ENCODE data around the gene MAP7.
"Not testable (repeated sequence)": the region's sequence is repeated elsewhere in the genome, so short reads cannot be mapped to it uniquely, and the experiment has no call there.

MAP7 gene

DNA sequence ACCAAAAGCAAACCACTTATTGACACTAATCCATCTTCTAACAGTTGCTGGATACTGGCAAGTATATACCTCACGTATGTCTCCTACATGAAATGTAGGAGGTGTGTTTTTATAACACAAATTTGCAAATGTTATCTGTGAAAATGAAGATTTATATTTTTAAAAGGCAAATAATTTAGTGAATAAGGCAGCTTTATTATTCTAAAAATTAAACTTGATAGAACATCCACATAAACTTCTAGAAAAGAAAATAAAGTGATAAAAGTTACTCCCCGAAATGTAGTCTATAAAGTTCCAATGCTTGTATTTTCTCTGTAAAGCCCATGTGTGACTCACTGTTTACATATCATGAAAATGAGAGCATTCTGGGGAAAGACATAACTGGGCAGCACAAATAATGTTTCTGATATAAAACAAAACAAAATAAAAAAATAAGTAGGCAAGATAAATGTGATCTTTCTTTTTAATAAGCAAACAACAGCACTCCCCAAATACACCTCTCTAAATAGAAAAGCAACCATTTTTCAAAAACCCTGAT lies 84.4 kb downstream of the MAP7 start:
- no peak for DNase-seq

DNA sequence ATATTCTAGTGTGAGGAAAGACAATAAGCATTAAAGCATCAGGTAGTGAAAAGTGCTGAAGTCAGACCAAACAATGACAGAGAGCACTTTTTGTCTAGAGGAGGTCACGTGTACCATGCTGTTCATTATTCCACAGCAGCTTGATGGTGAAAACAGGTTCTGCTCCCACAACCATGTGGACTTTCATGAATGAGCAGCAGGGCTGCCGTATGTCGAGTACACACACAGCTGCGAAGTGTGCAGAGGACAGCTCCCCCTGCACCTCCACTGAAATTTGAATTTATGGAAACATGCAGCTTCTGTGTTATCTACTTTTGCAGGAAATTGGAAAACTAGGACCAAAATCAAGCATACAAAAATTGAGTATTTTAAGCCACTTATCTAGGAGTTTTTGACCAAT lies 85.3 kb downstream of the MAP7 start:
- no peak for DNase-seq

DNA sequence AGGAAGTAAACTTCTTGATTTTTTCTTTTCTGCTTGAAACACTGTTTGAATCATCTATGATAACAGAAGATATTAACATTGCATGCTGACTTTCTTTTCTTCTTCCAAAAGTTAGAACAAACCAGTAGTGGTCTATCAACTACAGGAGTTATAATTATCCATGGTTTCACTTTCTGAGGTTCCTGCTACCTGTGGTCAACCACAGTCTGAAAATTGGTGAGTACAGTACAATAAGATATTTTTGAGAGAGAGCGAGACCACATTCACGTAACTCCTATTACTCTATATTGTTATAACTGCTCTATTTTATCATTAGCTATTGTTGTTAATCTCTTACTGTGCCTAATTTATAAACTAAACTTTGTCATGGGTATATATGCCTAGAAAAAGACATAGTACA lies 86.1 kb downstream of the MAP7 start:
- DNase-seq = no peak

DNA sequence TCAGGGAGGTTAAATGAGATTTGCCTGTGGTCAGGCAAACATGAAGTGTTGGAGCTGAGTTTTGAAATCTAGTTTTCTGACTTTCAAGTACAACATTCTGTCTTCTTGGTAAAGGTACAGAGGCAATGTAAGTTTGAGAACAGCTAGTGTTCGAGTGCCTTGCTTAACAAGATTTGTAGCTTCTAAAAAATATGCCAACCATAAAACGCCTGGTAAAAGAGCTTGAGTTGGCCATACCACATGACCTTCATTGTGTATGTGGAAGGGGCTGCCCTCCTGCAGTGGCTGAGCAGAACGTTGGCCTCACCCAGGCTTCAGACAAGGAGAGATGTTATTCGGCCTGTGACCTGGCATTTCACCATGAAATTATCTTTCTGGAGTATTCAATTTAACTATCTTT lies 86.5 kb downstream of the MAP7 start:
- DNase-seq = no peak

DNA sequence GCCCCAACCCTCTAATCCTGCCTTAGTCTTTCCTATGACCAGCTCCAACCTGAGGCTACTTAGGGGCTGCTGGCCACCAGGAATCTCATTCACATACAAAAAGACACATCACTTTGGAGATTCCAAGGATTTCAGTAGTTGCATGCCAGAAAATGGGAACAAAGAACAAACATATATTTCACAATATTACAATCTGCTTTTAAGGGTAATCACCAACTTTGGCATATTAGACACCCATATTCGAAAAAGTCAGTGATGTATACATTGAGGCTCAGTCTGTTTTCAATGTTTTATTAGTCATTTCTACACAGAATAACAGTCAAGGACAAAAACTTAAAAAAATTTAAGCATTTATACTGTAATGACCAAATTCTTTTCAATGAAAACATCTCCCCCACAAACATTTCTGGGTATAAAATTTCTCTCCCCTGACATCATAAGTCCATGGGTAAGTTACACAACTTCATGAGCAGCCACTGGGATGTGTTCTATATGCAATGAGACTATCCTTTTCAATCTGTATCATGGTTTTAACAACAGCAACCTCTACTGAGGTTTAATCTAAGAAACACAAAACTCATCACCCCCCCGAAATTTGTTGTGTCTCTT lies 103.5 kb downstream of the MAP7 start:
- DNase-seq = no peak

DNA sequence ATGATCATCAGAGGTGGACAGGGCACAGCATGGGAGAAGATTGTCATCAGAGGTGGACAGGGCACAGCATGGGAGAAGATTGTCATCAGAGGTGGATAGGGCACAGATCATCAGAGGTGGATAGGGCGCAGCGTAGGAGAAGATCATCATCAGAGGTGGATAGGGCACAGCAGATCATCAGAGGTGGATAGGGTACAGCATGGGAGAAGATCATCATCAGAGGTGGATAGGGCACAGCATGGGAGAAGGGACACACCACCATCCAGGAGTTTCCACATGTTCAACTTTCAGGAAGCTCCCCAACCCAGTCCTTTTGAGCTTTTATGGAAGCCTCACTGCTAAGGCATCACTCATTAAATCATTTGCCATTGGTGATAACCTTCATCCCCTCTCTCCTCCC lies 104.1 kb downstream of the MAP7 start:
- DNase-seq = no peak

DNA sequence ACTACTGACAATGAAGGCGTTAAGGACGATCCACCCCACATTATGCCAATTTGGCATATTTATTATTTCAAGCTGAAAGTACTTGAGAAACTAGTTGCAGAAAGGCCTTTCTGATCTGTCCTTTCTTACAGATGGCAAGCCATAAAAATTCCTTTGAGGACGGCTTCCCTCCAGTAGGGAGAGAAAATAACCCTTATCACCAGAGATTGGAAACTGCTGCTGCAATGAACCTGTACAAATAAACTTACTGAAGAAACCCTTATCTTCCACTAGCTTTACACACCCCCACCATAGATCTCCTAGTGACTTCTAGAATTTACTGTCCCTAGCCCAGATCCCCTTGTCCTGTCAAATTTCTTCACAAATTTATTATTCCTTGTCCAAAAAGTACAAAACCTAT lies 105.2 kb downstream of the MAP7 start:
- DNase-seq = no peak

DNA sequence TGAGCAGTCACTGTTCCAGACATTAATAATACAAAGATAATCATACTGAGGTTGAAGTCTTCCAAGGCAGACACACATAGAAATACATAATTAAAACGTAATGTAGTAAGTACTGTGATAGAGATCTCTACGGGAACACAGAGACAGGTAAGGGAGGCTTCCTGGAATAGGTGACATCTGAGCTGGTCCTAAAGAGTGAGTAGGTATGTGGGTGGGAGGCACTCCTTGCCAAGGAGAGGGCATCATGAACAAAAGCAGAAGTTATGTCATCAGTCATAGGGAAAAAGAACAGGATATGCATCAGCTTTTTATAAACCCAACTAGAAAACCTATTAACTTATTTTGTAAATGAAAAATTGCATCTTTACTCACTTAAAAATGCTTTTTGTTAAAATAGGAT lies 110.0 kb downstream of the MAP7 start:
- no peak for DNase-seq

DNA sequence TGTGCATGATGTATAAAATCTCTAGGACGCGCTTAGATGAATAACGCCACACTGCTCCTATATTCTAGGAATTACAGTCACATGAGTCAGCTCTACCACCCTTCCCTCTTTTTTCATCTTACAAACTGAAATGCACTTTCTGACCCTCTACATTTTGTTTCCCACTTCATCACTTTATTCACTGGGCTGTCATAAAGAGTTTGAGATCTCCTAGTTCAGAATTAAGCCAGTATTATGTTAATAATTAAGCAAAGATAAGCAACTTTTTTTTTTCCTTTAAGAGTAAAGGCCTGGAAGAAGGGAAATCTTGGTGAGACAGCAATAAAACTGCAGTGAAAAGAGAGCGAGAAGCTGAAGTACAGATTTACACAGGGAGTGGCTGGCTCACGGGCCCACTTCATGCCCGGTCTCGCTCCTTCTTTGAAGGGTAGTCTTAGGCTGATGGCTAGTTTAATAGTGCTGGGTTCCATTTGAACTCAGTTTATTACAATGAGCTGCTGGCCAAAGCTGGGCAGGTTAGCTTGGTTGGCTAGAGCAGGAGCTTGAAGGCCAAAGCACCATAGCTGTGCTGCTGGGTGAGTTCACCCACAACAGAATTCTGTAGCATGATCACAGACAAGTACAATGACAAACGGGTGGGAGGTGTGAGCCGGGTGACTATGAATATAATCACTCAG lies 110.6 kb downstream of the MAP7 start:
- no peak for DNase-seq

DNA sequence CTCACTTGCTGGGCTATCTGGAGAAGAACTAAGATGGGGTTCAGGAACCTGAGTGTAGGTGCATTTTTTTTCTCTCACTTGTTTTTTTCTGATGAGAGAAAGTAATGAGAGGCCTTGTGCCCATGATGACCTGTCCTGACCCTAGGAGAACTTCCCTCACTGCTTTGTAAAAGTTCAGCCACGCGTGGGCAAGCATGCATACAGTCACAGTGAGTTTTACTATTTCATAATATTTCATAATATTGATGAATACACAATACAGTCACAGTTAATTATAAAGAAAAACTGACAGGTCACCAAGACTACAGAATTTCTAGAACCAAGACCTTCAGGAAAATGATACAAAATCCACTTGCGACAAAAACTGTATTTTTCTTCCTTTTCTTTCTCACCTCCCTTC lies 111.8 kb downstream of the MAP7 start:
- no peak for DNase-seq

DNA sequence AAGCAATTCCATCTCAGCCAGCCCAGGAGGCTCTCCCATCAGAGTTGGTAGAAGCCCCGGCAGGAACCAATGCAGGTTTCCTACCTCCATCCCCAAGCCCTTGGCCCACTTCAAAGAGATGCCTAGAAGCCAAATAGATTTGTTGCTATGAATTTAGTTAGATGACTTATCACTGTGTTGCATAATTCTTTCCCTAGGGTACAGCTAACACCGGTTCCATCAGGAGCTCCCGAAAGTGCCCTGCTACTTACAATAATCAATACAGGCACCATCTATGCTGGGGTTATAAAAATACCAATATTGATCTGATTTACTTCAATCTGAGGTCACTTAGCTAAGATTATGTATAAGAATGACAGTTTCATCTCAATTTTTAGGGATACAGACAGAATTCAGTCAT lies 113.0 kb downstream of the MAP7 start:
- DNase-seq = no peak

DNA sequence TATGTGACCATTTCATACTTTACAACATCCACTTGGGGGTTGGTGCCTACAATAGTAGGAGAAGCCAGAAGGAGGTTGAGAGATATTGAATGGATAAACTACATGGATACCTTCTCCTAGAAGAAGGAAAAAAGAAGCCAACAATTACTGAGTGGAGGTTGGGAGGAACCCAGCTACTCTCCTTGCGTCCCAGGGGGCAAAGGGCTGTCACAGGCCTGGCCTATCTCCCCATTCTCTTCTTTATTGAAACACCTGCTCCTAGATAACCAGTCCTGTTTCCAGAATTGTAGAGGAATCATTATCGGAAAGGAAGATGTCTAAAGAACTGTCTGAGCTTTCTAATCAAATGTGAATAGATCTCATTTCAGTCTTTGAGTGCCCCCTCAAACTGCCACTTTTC lies 115.1 kb downstream of the MAP7 start:
- DNase-seq = no peak

DNA sequence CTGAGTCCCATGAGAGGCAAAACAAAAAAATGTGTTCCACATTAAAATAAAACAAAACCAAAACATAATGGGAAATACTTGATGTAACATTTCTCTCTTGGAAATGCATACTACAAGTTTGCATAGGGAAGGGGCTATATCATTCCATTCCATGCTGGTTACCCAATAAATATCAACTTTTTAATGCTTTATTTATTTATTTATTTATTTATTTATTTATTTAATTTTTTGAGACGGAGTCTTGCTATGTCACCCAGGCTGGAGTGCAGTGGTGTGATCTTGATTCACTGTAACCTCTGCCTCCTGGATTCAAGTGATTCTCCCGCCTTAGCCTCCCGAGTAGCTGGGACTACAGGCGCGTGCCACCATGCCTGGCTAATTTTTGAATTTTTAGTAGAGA lies 118.9 kb downstream of the MAP7 start:
- not testable (repeated sequence) for DNase-seq

DNA sequence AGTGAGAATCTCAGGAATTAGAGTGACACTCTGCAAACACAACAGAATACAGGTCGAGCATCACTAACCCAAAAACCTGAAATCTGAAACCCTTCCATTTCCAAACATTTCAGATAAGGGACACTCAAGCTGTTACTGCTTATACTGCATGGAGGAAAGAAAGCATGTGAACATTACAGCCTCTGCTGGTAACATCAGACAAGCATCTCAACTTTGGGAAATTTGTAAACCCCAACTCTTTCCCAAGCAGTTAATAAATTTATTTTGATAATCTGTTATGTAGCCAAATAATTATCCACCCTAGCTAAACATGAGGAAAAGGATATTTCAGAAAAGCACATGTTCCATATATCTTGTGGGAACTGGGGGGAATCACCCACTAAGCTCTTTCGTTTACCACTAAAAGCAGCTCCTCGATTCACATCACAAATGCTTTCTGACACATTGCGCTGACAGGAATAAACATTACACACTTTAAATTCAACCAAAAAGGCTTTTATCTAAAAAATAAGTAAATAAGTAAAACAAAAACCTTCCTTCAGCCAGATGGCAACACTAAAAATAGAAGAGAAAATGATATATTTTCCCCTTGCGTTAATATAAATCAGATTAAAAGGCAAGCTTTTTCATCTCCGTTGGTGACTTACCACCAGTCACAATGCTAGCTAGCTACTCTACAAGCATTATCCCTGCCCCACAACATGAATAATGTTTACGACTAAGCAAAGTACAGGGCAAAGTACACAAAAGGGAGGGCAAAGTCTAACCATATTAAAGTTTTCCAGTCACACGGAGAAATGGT lies 120.8 kb downstream of the MAP7 start:
- no peak for DNase-seq

DNA sequence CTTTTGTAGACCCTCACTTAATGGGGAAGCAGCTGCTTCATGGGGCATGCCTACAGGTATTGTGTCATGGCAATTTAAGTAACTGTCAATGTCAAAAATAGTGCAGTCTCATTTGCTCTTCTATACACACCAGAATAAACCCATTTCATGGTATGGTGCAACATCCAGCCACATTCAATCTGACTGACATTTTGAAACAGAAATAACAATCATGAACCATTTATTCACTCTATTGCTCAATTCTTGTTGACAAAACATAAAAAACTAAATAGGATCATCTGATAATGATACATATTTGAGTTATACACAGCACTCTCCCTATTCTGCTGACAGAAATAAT lies 122.9 kb downstream of the MAP7 start:
- no peak for DNase-seq

DNA sequence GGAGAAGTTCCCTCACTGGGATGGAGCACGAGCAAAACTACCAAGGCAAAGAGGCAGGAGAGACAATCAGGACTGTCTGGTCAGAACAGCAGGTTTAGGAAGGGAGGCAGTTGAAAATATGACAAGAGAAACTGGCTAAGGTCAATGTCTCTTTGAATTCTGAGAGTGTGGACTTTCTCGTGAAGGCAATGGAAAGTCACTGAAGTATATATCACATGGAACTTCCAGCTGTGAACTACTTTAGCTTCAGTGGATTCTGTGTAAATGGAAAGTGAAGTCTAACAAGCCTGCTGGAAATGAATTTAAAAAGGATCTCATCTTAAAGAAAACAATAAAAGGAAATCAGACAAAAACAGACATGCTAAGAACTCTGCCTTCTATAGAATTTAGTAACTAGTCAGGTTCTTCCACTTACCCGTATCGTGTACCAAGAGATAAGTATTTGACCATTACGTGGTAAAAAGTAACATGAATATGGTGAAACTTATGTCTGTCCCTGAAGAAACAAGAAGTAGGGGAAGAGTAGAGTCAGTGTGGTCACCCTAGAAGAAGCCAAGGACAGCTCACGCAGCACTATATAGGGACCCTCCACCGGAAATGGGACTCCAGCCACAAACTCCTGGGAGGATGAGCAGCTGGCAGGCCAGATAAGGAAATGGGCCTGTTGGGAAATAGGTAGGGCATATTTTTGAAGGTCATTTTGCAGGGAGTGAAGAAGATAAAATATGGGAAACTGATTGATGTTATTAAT lies 123.4 kb downstream of the MAP7 start:
- no peak for DNase-seq

DNA sequence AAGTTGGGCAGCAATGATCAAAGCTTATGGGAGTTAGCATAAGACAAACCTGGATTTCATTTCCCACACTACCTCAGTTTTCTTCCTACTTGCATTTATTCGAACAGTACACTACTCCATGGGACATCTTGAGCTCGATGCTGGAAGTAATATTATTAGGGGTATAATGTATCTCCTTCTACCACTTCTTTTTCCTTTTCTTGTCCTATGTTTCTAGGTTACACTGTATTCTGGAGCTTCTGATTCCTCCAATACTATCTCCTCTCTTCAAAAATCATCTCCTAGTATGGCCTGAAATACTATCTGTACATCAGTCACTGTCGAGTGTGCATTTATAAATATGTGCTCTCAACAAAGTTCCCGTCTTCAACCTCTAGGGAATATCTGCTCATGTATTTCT lies 124.4 kb downstream of the MAP7 start:
- no peak for DNase-seq

DNA sequence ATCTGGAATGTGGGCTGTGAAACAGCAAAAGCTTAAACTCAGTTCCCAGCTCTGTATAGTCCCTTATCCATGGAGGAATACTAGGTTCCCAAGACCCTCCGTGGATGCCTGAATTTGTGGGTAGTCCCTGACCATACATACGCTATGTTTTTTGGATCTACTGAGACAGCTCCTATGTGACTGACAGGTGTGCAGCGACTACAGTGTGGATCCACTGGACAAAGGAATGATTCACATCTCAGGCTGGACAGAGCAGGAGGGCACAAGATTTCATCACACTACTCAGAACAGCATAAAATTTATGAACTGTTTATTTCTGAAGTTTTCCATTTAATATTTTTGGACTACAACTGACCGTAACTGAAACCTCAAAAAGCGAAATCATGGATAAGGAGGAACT lies 125.3 kb downstream of the MAP7 start:
- no peak for DNase-seq

DNA sequence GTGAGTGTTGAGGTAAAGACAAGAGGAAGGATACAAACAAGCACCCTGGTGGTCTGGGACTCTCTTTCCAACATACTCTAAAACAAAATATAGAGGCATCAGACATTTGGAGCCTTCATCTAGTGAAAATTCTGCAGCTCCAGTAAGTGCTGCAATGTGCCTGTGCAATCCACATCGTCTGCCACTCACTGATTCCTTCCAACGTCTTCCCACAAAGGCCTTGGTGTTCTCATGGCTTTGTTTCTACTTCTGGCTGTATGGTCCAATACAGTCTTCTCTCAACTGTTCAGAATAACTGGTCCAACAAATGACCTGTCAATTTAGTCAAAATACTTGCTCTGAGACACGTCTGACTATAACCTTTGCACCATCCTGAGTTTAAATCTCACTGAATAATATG lies 125.8 kb downstream of the MAP7 start:
- DNase-seq = no peak

DNA sequence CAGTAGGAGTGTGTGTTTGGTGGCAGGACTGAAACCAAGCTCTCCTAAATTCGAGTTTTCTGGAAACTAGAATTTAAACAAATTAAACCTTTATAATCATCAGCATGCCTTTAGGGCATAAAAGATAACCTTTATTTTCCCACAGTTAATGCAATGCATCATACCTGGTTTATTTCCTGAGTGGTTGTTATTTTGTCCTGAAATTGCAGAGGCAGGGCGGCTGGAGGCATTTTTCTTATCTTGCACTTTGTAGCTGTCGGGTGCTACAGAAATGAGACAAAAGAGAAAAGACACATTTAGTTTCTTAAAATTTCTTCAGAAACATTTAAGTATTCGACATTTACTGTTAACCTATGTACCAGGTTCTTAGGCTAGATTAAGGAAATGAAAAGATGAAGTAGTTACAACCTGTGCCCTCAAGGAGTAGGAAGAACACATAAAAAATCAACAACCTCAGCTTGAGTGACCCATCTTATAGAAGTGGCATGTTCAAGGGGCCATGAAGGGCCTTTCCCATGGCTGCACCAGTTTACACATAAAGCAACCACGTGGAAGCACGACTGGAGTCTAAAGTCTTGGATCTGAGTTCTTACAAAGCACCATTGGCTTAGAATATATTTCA lies 128.6 kb downstream of the MAP7 start:
- no peak for DNase-seq

DNA sequence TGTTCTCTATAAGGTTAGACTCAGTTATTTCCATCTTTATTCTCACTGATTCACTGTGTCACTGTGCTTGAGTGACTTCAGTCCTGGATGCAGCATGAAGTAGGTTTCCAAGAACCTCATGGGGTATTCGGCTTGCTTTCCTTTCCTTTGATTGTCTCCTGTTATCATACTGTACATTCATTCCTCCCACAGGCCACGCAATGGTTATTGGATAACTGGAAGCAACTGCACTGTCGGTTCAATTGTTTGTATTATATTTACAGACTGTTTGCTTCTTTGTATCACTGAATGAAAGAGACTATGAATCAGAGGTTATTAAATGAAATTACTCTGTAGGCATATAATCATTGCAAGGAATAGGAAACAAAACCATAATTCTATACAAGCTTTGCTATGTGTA lies 129.4 kb downstream of the MAP7 start:
- no peak for DNase-seq

DNA sequence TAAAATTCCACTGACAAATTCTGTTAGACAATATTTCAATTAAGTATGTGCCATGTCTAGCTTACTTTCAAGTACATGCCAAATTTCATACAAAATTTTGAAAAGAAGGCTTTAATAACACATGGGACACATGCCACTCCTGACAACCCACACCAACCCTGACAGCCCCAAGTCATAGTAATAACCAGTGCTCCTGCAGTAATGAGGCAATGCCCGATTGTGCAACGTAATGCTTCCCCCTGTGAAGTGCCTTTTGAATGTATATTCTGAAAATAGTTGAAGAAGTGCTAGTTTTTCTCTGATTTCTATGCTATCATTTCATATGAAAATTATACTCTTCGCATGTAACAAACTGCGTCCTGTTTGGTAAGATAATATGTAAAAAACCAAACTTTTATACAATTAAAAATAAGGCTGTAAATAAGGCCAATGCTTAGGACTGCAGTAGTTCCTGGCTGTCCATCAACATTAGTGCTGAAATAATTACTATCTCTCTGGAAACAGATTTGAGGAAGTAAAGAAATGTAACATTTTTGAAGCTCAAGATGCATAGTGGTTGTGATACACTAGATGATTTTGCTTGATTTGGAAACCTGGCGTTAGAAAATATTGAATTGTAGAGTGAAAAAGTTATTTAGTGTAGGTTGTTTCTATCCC lies 134.7 kb downstream of the MAP7 start:
- DNase-seq = no peak

Data from effector CD4-positive, alpha-beta T cell (primary cell).